HepG2 (cell line): Measurements from ENCODE around the gene UBASH3A. TPM values are rescaled to one million over a fixed set of nuclear protein-coding genes. Genes with fewer than 3 reads are reported as not detected.
A peak's percentile ranks its signal among the peaks of the same experiment; 100 is the strongest.

Experiments
- ARNT2 ChIP-seq: sonication (generic); formaldehyde crosslinking; IDR thresholded peaks from 2 replicates; pipeline ENCODE4 v1.8.0; 2022; ENCODE audit warnings: mild to moderate bottlenecking, low read depth, missing genetic modification reagents, moderate library complexity
- CBX5 ChIP-seq: sonication (generic); formaldehyde crosslinking; IDR thresholded peaks from 2 replicates; pipeline ENCODE4 v1.4.0; 2020; ENCODE audit warnings: missing genetic modification reagents, borderline replicate concordance
- CEBPG ChIP-seq: IDR thresholded peaks from 2 replicates; pipeline ENCODE4 v1.6.1; 2016
- DMAP1 ChIP-seq: IDR thresholded peaks from 2 replicates; pipeline ENCODE4 v1.6.1; 2016
- EHMT2 ChIP-seq: fragments of 200-600 bp; sonication (generic); IDR thresholded peaks from 2 replicates; pipeline ENCODE4 v1.7.0; 2017; ENCODE audit warnings: antibody characterized with exemption, low read depth, low read length, borderline replicate concordance
- GPN1 ChIP-seq: sonication (generic); formaldehyde crosslinking; IDR thresholded peaks from 2 replicates; pipeline ENCODE4 v1.5.1; 2020; ENCODE audit warnings: missing genetic modification reagents, borderline replicate concordance
- MAZ ChIP-seq, 2 experiments: sonication (generic) in 1 of 2; formaldehyde crosslinking in 1 of 2; IDR thresholded peaks; 2 replicates each; pipeline versions ENCODE4 v1.5.0 to v1.6.1; 2012 to 2020; ENCODE audit warnings: low read depth in 2 of 2, mild to moderate bottlenecking in 2 of 2, borderline replicate concordance in 1 of 2, improper control_type of control experiment in 1 of 2, low read length in 1 of 2, missing genetic modification reagents in 1 of 2, moderate library complexity in 1 of 2
- MTF1 ChIP-seq: sonication (generic); formaldehyde crosslinking; IDR thresholded peaks from 2 replicates; pipeline ENCODE4 v1.5.0; 2020; ENCODE audit warnings: missing genetic modification reagents
- MYC ChIP-seq: sonication (generic); formaldehyde crosslinking; IDR thresholded peaks from 2 replicates; pipeline ENCODE4 v1.9.0; 2021; ENCODE audit warnings: missing genetic modification reagents, borderline replicate concordance
- PHF21A ChIP-seq: sonication (generic); formaldehyde crosslinking; IDR thresholded peaks from 2 replicates; pipeline ENCODE4 v1.5.0; 2020; ENCODE audit warnings: mild to moderate bottlenecking, missing genetic modification reagents
- ZNF576 ChIP-seq: sonication (generic); formaldehyde crosslinking; IDR thresholded peaks from 2 replicates; pipeline ENCODE4 v1.4.0; 2020; ENCODE audit warnings: mild to moderate bottlenecking, missing genetic modification reagents
- ZSCAN31 ChIP-seq: sonication (generic); formaldehyde crosslinking; IDR thresholded peaks from 2 replicates; pipeline ENCODE4 v1.5.0; 2020; ENCODE audit warnings: low read depth, mild to moderate bottlenecking, missing genetic modification reagents
- polyA plus RNA-seq, 8 experiments: library from polyadenylated mRNA; depleted of rRNA in 3 of 8; stranded (reverse) in 7 of 8; unstranded in 1 of 8; fragments of >200 nt; fragmentation: Illumina TruSeq in 4 of 8; extraction: Trizol in 4 of 8; gene quantifications; 2 replicates each; pipeline versions ENCODE4 v1.2.1 to v1.2.3, GENCODE V29; 2011 to 2016; ENCODE audit warnings: low read depth in 4 of 8, missing spikeins in 1 of 8, mixed read lengths in 1 of 8; ENCODE audit not compliant: insufficient read depth in 1 of 8
- total RNA-seq, 5 experiments: library from RNA; depleted of rRNA; stranded (reverse); fragments of >200 nt; fragmentation: Illumina TruSeq; extraction: Trizol; gene quantifications; 2 replicates each; pipeline ENCODE4 v1.2.3, GENCODE V29; 2016; ENCODE audit warnings: low read depth in 1 of 5
- TF ChIP-seq, protein P1 (sequence below): sonication (generic); formaldehyde crosslinking; IDR thresholded peaks from 2 replicates; pipeline ENCODE4 v1.5.0; 2020; ENCODE audit warnings: mild to moderate bottlenecking, missing genetic modification reagents
- TF ChIP-seq, protein P2 (sequence below): IDR thresholded peaks from 2 replicates; pipeline ENCODE4 v1.6.1; 2016; ENCODE audit warnings: low read depth

UBASH3A gene
- total and polyA plus RNA-seq, 2 of the 13 experiments (the other 11 are each of a cell fraction or from before 2014, with no cell fraction given): not detected

GRCh38 chr21:42388740-42389448 lies 14.8 kb upstream of the UBASH3A start (continued):
- no peak for TF ChIP-seq ZSCAN31 (CRISPR knock-in tag)
- no peak for TF ChIP-seq EHMT2
- TF ChIP-seq ARNT2 (CRISPR knock-in tag): no peak
- TF ChIP-seq CBX5 (CRISPR knock-in tag): no peak
- TF ChIP-seq MTF1: no peak
- 0 out of 2 replicates have a peak, but pooled peaks have one; percentile 31 for TF ChIP-seq PHF21A (CRISPR knock-in tag)
- TF ChIP-seq, protein P1, sequence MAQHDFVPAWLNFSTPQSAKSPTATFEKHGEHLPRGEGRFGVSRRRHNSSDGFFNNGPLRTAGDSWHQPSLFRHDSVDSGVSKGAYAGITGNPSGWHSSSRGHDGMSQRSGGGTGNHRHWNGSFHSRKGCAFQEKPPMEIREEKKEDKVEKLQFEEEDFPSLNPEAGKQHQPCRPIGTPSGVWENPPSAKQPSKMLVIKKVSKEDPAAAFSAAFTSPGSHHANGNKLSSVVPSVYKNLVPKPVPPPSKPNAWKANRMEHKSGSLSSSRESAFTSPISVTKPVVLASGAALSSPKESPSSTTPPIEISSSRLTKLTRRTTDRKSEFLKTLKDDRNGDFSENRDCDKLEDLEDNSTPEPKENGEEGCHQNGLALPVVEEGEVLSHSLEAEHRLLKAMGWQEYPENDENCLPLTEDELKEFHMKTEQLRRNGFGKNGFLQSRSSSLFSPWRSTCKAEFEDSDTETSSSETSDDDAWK (CRISPR knock-in tag): no peak
- TF ChIP-seq MYC (CRISPR knock-in tag): peak; percentile 36; the same call in 1 of the 2 replicates
- TF ChIP-seq DMAP1 (CRISPR knock-in tag): peak; percentile 33; the same call in 1 of the 2 replicates
- TF ChIP-seq, protein P2, sequence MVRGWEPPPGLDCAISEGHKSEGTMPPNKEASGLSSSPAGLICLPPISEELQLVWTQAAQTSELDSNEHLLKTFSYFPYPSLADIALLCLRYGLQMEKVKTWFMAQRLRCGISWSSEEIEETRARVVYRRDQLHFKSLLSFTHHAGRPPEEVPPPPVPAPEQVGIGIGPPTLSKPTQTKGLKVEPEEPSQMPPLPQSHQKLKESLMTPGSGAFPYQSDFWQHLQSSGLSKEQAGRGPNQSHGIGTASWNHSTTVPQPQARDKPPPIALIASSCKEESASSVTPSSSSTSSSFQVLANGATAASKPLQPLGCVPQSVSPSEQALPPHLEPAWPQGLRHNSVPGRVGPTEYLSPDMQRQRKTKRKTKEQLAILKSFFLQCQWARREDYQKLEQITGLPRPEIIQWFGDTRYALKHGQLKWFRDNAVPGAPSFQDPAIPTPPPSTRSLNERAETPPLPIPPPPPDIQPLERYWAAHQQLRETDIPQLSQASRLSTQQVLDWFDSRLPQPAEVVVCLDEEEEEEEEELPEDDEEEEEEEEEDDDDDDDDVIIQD: no peak
- TF ChIP-seq ZNF576 (CRISPR knock-in tag): no peak
- TF ChIP-seq MAZ (IDR thresholded peaks at IDR 0.05; ENCODE audit: borderline replicate concordance, low read depth, low read length): peak; percentile 76; the same call in 1 of the 2 replicates
- peak; percentile 58; the same call in 1 of the 2 replicates for TF ChIP-seq MAZ (CRISPR knock-in tag; IDR thresholded peaks at IDR 0.05; ENCODE audit: low read depth)
- TF ChIP-seq GPN1: no peak
- no peak for TF ChIP-seq CEBPG
